Progenitor cell of endocrine pancreas (in vitro differentiated cells): ENCODE data around the gene NMNAT3. TPM values are rescaled to one million over a fixed set of nuclear protein-coding genes. Genes with fewer than 3 reads are reported as not detected.

ENCODE experiments used
- DNase-seq: peaks from one replicate; pipeline ENCODE4 v3.0.0; 2021; ENCODE audit warnings: low spot score; ENCODE audit not compliant: unreplicated experiment
- H3K27ac Mint-ChIP-seq: 2 replicates; pipeline ENCODE4 v1.8.0; 2021; ENCODE audit warnings: mild to moderate bottlenecking, moderate library complexity, mixed read lengths
- H3K27me3 Mint-ChIP-seq: 2 replicates; pipeline ENCODE4 v1.8.0; 2021; ENCODE audit warnings: mixed read lengths
- H3K36me3 Mint-ChIP-seq: 2 replicates; pipeline ENCODE4 v1.8.0; 2022; ENCODE audit warnings: mixed read lengths; ENCODE audit not compliant: insufficient read depth
- H3K4me1 Mint-ChIP-seq: 2 replicates; pipeline ENCODE4 v1.8.0; 2021; ENCODE audit warnings: low read depth, mixed read lengths
- H3K4me3 Mint-ChIP-seq: 2 replicates; pipeline ENCODE4 v1.8.0; 2021; ENCODE audit warnings: low read depth, mild to moderate bottlenecking, moderate library complexity, mixed read lengths
- H3K9me3 Mint-ChIP-seq: 2 replicates; pipeline ENCODE4 v1.8.0; 2021; ENCODE audit warnings: low read depth, mixed read lengths
- CTCF ChIP-seq: fragments of 200-600 bp; sonication (generic); IDR thresholded peaks from one replicate; pipeline ENCODE4 v1.5.0; 2021; ENCODE audit warnings: antibody characterized with exemption, mild to moderate bottlenecking; ENCODE audit not compliant: unreplicated experiment
- total RNA-seq: library from RNA; stranded (reverse); gene quantifications from 2 replicates; pipeline ENCODE4 v1.2.1, GENCODE V29; 2021

NMNAT3 gene
- total RNA-seq, 1 donor from 2014 or later: 3.5 TPM

- peak; percentile 31 for TF ChIP-seq CTCF
- no peak overlapping the region for H3K27ac Mint-ChIP-seq
- peaks cover 6% of the 10 kb centered on the region for H3K9me3 Mint-ChIP-seq
- peaks cover 4% of the 10 kb centered on the region for H3K36me3 Mint-ChIP-seq
- no peak for DNase-seq
- H3K27me3 Mint-ChIP-seq: no peaks in the 10 kb centered on the region
- H3K4me3 Mint-ChIP-seq: no peak overlapping the region
- H3K4me1 Mint-ChIP-seq: peaks cover 23% of the 10 kb centered on the region
Observed at GRCh38 chr3:139564294-139564861, 113.4 kb downstream of the NMNAT3 start.

GRCh38 chr3:139561959-139562676 lies 115.7 kb downstream of the NMNAT3 start:
- TF ChIP-seq CTCF: peak; percentile 72
- Mint-ChIP-seq H3K36me3 (no peaks in the 10 kb centered on the region), H3K27ac (peak overlapping the region; percentile 62), H3K4me1 (peaks cover 40% of the 10 kb centered on the region), H3K4me3 (no peak overlapping the region), H3K27me3 (no peaks in the 10 kb centered on the region), H3K9me3 (no peaks in the 10 kb centered on the region)
- DNase-seq: no peak

GRCh38 chr3:139561255-139561817 lies 116.4 kb downstream of the NMNAT3 start:
- H3K36me3 Mint-ChIP-seq: no peaks in the 10 kb centered on the region
- peaks cover 48% of the 10 kb centered on the region for H3K4me1 Mint-ChIP-seq
- no peaks in the 10 kb centered on the region for H3K9me3 Mint-ChIP-seq
- TF ChIP-seq CTCF: no peak
- H3K4me3 Mint-ChIP-seq: no peak overlapping the region
- peak overlapping the region; percentile 52 for H3K27ac Mint-ChIP-seq
- no peak for DNase-seq
- H3K27me3 Mint-ChIP-seq: no peaks in the 10 kb centered on the region

- H3K4me1 Mint-ChIP-seq: peaks cover 55% of the 10 kb centered on the region
- DNase-seq: no peak
- no peak overlapping the region for H3K27ac Mint-ChIP-seq
- H3K27me3 Mint-ChIP-seq: no peaks in the 10 kb centered on the region
- no peaks in the 10 kb centered on the region for H3K9me3 Mint-ChIP-seq
- no peak for TF ChIP-seq CTCF
- no peaks in the 10 kb centered on the region for H3K36me3 Mint-ChIP-seq
- no peak overlapping the region for H3K4me3 Mint-ChIP-seq
Observed at GRCh38 chr3:139560411-139560810, 117.4 kb downstream of the NMNAT3 start.

- DNase-seq: no peak
- H3K27ac Mint-ChIP-seq: no peak overlapping the region
- no peaks in the 10 kb centered on the region for H3K9me3 Mint-ChIP-seq
- no peak overlapping the region for H3K4me3 Mint-ChIP-seq
- no peaks in the 10 kb centered on the region for H3K36me3 Mint-ChIP-seq
- no peaks in the 10 kb centered on the region for H3K27me3 Mint-ChIP-seq
- peaks cover 63% of the 10 kb centered on the region for H3K4me1 Mint-ChIP-seq
- TF ChIP-seq CTCF: no peak
Observed at GRCh38 chr3:139559541-139559940, 118.2 kb downstream of the NMNAT3 start.
